Vagina (tissue), 2 donors: ENCODE data around the gene HOXC11.

Experiments
- POLR2A ChIP-seq, 2 donors: fragments of 450-650 bp; IDR thresholded peaks; one replicate each; pipeline ENCODE4 v1.6.1; 2017; ENCODE audit warnings: antibody characterized with exemption in 2 of 2, mild to moderate bottlenecking in 2 of 2, moderate library complexity in 2 of 2
- POLR2AphosphoS5 ChIP-seq, 2 donors: sonication (generic); formaldehyde crosslinking; IDR thresholded peaks; one replicate each; pipeline ENCODE4 v1.9.0; 2017; ENCODE audit warnings: antibody characterized with exemption in 2 of 2, mild to moderate bottlenecking in 2 of 2, low read depth in 1 of 2; ENCODE audit not compliant: insufficient read depth in 1 of 2
- TF ChIP-seq, protein P1 (sequence below), 3 experiments: fragments of 450-650 bp in 2 of 3; fragments of 200-600 bp in 1 of 3; sonication (generic) in 1 of 3; IDR thresholded peaks; one replicate each; pipeline ENCODE4 v1.5.1; 2017 to 2019; ENCODE audit warnings: antibody characterized with exemption in 3 of 3, mild to moderate bottlenecking in 2 of 3, moderate library complexity in 2 of 3

DNA sequence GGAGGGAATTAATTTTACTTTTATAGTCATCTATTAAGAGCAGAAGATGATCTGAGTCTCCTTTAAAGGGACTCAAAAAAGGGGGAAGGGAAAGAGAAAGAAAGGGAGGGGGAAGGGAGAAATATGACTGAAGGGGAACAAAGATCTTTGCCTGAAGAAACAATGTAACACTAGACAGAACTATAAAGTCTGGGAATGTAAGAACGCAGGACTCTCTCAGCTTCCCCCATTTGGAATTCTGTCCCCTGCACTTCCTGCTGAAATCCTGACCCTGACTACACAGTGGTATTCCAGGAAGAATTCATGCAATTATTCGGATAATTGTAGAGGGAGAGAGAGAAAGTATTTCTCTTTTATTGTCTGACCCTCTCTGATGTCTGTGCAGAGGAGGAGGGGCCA is 8.6 kb upstream of the HOXC11 start:
- TF ChIP-seq POLR2A (IDR thresholded peaks at IDR 0.05) = no peak
- TF ChIP-seq, protein P1, sequence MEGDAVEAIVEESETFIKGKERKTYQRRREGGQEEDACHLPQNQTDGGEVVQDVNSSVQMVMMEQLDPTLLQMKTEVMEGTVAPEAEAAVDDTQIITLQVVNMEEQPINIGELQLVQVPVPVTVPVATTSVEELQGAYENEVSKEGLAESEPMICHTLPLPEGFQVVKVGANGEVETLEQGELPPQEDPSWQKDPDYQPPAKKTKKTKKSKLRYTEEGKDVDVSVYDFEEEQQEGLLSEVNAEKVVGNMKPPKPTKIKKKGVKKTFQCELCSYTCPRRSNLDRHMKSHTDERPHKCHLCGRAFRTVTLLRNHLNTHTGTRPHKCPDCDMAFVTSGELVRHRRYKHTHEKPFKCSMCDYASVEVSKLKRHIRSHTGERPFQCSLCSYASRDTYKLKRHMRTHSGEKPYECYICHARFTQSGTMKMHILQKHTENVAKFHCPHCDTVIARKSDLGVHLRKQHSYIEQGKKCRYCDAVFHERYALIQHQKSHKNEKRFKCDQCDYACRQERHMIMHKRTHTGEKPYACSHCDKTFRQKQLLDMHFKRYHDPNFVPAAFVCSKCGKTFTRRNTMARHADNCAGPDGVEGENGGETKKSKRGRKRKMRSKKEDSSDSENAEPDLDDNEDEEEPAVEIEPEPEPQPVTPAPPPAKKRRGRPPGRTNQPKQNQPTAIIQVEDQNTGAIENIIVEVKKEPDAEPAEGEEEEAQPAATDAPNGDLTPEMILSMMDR (IDR thresholded peaks at IDR 0.05) = no peak
- TF ChIP-seq POLR2AphosphoS5 (IDR thresholded peaks at IDR 0.05; ENCODE audit: insufficient read depth in 1 of 2, low read depth in 1 of 2) = no peak
